WTC11 (cell line): Measurements from ENCODE around the gene PSMA7. TPM values are rescaled to one million over a fixed set of nuclear protein-coding genes. Genes with fewer than 3 reads are reported as not detected.

ENCODE experiments used
- ATAC-seq: fragments of 200-7000 bp; cut with Tn5 transposase; 2 replicates; pipeline ENCODE4 v1.10.0; 2021; ENCODE audit warnings: mild to moderate bottlenecking, moderate library complexity
- CTCF ChIA-PET: fragments of 300-600 bp; sonication (Branson Sonifier 250); formaldehyde crosslinking; loops from one replicate; lab custom pipeline; 2021; ENCODE audit warnings: antibody characterized with exemption; lab: Charles Lee
- POLR2A ChIA-PET: fragments of 350-600 bp; sonication (Branson Sonifier 250); formaldehyde crosslinking; loops from one replicate; lab custom pipeline; 2021; ENCODE audit warnings: antibody characterized with exemption; lab: Charles Lee
- DNase-seq: peaks from one replicate; pipeline ENCODE4 v3.0.0; 2021; ENCODE audit warnings: low spot score
- H3K27ac Mint-ChIP-seq: 2 replicates; pipeline ENCODE4 v1.8.0; 2021; ENCODE audit warnings: mixed read lengths
- H3K27me3 Mint-ChIP-seq: 2 replicates; pipeline ENCODE4 v1.8.0; 2021; ENCODE audit warnings: low read depth, mild to moderate bottlenecking, moderate library complexity, mixed read lengths
- H3K36me3 Mint-ChIP-seq: 2 replicates; pipeline ENCODE4 v1.8.0; 2021; ENCODE audit warnings: mixed read lengths
- H3K4me1 Mint-ChIP-seq: 2 replicates; pipeline ENCODE4 v1.8.0; 2022; ENCODE audit warnings: mixed read lengths
- H3K4me3 Mint-ChIP-seq: 2 replicates; pipeline ENCODE4 v1.8.0; 2021; ENCODE audit warnings: mild to moderate bottlenecking, moderate library complexity, mixed read lengths
- H3K9me3 Mint-ChIP-seq: 2 replicates; pipeline ENCODE4 v1.8.0; 2021; ENCODE audit warnings: mixed read lengths
- ARID4B ChIP-seq: sonication (generic); formaldehyde crosslinking; IDR thresholded peaks from 2 replicates; pipeline ENCODE4 v1.8.0; 2023; ENCODE audit warnings: missing genetic modification reagents, mild to moderate bottlenecking, borderline replicate concordance
- ATF1 ChIP-seq: sonication (generic); formaldehyde crosslinking; IDR thresholded peaks from 2 replicates; pipeline ENCODE4 v1.8.1; 2023; ENCODE audit warnings: mild to moderate bottlenecking, moderate library complexity, missing genetic modification reagents
- ATF2 ChIP-seq: sonication (generic); formaldehyde crosslinking; IDR thresholded peaks from 2 replicates; pipeline ENCODE4 v1.8.1; 2022; ENCODE audit warnings: low read depth, missing genetic modification reagents, borderline replicate concordance
- GABPB1 ChIP-seq: sonication (generic); formaldehyde crosslinking; IDR thresholded peaks from 2 replicates; pipeline ENCODE4 v1.8.1; 2023; ENCODE audit warnings: mild to moderate bottlenecking, missing genetic modification reagents
- GTF2I ChIP-seq: fragments of 250-450 bp; sonication (Bioruptor Pico); conservative IDR thresholded peaks from 2 replicates; pipeline ENCODE4 v1.4.0; 2021; ENCODE audit warnings: mild to moderate bottlenecking
- JUN ChIP-seq: sonication (generic); formaldehyde crosslinking; IDR thresholded peaks from 2 replicates; pipeline ENCODE4 v1.8.0; 2023; ENCODE audit warnings: mild to moderate bottlenecking, missing genetic modification reagents
- KAT7 ChIP-seq: sonication (generic); formaldehyde crosslinking; IDR thresholded peaks from 2 replicates; pipeline ENCODE4 v1.8.1; 2023; ENCODE audit warnings: missing genetic modification reagents, mild to moderate bottlenecking, borderline replicate concordance
- MXD4 ChIP-seq: fragments of 250-450 bp; sonication (Bioruptor Pico); IDR thresholded peaks from 2 replicates; pipeline ENCODE4 v1.8.0; 2021; ENCODE audit warnings: mild to moderate bottlenecking, moderate library complexity, borderline replicate concordance
- NFATC4 ChIP-seq: fragments of 250-450 bp; sonication (Bioruptor Pico); IDR thresholded peaks from 2 replicates; pipeline ENCODE4 v1.9.0; 2021; ENCODE audit warnings: mild to moderate bottlenecking
- NFYB ChIP-seq: sonication (generic); formaldehyde crosslinking; conservative IDR thresholded peaks from 2 replicates; pipeline ENCODE4 v1.8.0; 2022; ENCODE audit warnings: low read depth, missing genetic modification reagents
- NR1H2 ChIP-seq: sonication (generic); formaldehyde crosslinking; IDR thresholded peaks from 2 replicates; pipeline ENCODE4 v1.9.0; 2021; ENCODE audit warnings: mild to moderate bottlenecking, moderate library complexity, missing genetic modification reagents
- OVOL2 ChIP-seq: fragments of 250-450 bp; sonication (Bioruptor Pico); IDR thresholded peaks from 2 replicates; pipeline ENCODE4 v1.9.0; 2021; ENCODE audit warnings: mild to moderate bottlenecking, borderline replicate concordance
- SOX15 ChIP-seq: fragments of 250-450 bp; sonication (Bioruptor Pico); IDR thresholded peaks from 2 replicates; pipeline ENCODE4 v1.9.0; 2021; ENCODE audit warnings: mild to moderate bottlenecking
- SP1 ChIP-seq: sonication (generic); formaldehyde crosslinking; conservative IDR thresholded peaks from 2 replicates; pipeline ENCODE4 v1.8.1; 2022; ENCODE audit warnings: missing genetic modification reagents
- ZNF138 ChIP-seq: sonication (generic); formaldehyde crosslinking; conservative IDR thresholded peaks from 2 replicates; pipeline ENCODE4 v1.8.1; 2022; ENCODE audit warnings: mild to moderate bottlenecking, moderate library complexity, missing genetic modification reagents
- ZNF396 ChIP-seq: fragments of 250-450 bp; sonication (Bioruptor Pico); IDR thresholded peaks from 2 replicates; pipeline ENCODE4 v1.8.0; 2021; ENCODE audit warnings: mild to moderate bottlenecking, moderate library complexity, borderline replicate concordance
- total RNA-seq: library from RNA; stranded (reverse); gene quantifications from 3 replicates; pipeline ENCODE4 v1.2.3, GENCODE V29; 2021
- TF ChIP-seq, protein P1 (sequence below): fragments of 250-450 bp; sonication (Bioruptor Pico); IDR thresholded peaks from 2 replicates; pipeline ENCODE4 v1.9.0; 2021; ENCODE audit warnings: mild to moderate bottlenecking, borderline replicate concordance
- TF ChIP-seq, protein P2 (sequence below): sonication (generic); formaldehyde crosslinking; IDR thresholded peaks from 2 replicates; pipeline ENCODE4 v1.8.0; 2022; ENCODE audit warnings: mild to moderate bottlenecking, missing genetic modification reagents
- TF ChIP-seq, protein P3 (sequence below): sonication (generic); formaldehyde crosslinking; IDR thresholded peaks from 2 replicates; pipeline ENCODE4 v1.8.0; 2022; ENCODE audit warnings: mild to moderate bottlenecking, missing genetic modification reagents
- TF ChIP-seq, protein P4 (sequence below): sonication (generic); formaldehyde crosslinking; IDR thresholded peaks from 2 replicates; pipeline ENCODE4 v1.8.0; 2022; ENCODE audit warnings: mild to moderate bottlenecking, missing genetic modification reagents

PSMA7 gene
- total RNA-seq, 1 experiment from 2014 or later: 364 TPM

GRCh38 chr20:62138204-62138543, 5.0 kb downstream of the PSMA7 start (continued):
- TF ChIP-seq ZNF396 (CRISPR knock-in tag): no peak
- no peak for TF ChIP-seq KAT7 (CRISPR knock-in tag)
- no peak for TF ChIP-seq NFATC4
- TF ChIP-seq, protein P1, sequence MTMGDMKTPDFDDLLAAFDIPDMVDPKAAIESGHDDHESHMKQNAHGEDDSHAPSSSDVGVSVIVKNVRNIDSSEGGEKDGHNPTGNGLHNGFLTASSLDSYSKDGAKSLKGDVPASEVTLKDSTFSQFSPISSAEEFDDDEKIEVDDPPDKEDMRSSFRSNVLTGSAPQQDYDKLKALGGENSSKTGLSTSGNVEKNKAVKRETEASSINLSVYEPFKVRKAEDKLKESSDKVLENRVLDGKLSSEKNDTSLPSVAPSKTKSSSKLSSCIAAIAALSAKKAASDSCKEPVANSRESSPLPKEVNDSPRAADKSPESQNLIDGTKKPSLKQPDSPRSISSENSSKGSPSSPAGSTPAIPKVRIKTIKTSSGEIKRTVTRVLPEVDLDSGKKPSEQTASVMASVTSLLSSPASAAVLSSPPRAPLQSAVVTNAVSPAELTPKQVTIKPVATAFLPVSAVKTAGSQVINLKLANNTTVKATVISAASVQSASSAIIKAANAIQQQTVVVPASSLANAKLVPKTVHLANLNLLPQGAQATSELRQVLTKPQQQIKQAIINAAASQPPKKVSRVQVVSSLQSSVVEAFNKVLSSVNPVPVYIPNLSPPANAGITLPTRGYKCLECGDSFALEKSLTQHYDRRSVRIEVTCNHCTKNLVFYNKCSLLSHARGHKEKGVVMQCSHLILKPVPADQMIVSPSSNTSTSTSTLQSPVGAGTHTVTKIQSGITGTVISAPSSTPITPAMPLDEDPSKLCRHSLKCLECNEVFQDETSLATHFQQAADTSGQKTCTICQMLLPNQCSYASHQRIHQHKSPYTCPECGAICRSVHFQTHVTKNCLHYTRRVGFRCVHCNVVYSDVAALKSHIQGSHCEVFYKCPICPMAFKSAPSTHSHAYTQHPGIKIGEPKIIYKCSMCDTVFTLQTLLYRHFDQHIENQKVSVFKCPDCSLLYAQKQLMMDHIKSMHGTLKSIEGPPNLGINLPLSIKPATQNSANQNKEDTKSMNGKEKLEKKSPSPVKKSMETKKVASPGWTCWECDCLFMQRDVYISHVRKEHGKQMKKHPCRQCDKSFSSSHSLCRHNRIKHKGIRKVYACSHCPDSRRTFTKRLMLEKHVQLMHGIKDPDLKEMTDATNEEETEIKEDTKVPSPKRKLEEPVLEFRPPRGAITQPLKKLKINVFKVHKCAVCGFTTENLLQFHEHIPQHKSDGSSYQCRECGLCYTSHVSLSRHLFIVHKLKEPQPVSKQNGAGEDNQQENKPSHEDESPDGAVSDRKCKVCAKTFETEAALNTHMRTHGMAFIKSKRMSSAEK (CRISPR knock-in tag): no peak
- TF ChIP-seq SOX15 (CRISPR knock-in tag): no peak
- no peak for TF ChIP-seq GTF2I (CRISPR knock-in tag)
- TF ChIP-seq SP1 (CRISPR knock-in tag): no peak
- no peak for TF ChIP-seq JUN (CRISPR knock-in tag)
- TF ChIP-seq, protein P2, sequence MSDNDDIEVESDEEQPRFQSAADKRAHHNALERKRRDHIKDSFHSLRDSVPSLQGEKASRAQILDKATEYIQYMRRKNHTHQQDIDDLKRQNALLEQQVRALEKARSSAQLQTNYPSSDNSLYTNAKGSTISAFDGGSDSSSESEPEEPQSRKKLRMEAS (CRISPR knock-in tag): no peak

GRCh38 chr20:62137478-62138203, 5.6 kb downstream of the PSMA7 start:
- H3K4me1 Mint-ChIP-seq: peaks cover 13% of the 10 kb centered on the region
- peak overlapping the region; percentile 85; the same call in 1 of the 2 replicates for H3K27ac Mint-ChIP-seq
- no peak overlapping the region for H3K4me3 Mint-ChIP-seq
- no peak for DNase-seq
- H3K27me3 Mint-ChIP-seq: no peaks in the 10 kb centered on the region
- ChIA-PET POLR2A (no interaction called here), CTCF (interaction anchor here (0.8 kb wide), 1 partner anchor 12 kb away, joined by 3 read pairs; no protein-coding TSS in a partner anchor)
- ATAC-seq: no peak
- TF ChIP-seq, protein P3, sequence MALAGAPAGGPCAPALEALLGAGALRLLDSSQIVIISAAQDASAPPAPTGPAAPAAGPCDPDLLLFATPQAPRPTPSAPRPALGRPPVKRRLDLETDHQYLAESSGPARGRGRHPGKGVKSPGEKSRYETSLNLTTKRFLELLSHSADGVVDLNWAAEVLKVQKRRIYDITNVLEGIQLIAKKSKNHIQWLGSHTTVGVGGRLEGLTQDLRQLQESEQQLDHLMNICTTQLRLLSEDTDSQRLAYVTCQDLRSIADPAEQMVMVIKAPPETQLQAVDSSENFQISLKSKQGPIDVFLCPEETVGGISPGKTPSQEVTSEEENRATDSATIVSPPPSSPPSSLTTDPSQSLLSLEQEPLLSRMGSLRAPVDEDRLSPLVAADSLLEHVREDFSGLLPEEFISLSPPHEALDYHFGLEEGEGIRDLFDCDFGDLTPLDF (CRISPR knock-in tag): no peak
- TF ChIP-seq ATF1 (CRISPR knock-in tag) (no peak), ATF2 (no peak), ZNF138 (CRISPR knock-in tag) (no peak), GABPB1 (CRISPR knock-in tag) (no peak)
- H3K9me3 Mint-ChIP-seq: no peaks in the 10 kb centered on the region
- H3K36me3 Mint-ChIP-seq: peaks cover 70% of the 10 kb centered on the region

DNA sequence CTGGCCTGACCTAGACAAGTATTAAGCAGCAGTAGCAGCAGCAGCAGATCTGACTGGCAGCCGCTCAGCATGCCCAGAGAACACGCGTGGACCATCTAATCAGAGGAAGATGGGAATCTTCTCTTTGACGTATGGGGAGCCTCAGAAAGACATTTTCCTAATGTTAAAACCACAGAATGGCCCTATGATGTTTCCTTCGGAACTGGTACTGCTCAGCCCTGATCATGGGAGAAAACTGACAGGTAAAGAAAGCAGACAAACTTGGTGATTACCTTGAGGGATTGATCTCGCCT, 6.2 kb downstream of the PSMA7 start:
- DNase-seq (no peak), ATAC-seq (no peak)
- peaks cover 76% of the 10 kb centered on the region for H3K36me3 Mint-ChIP-seq
- no peak overlapping the region for H3K4me3 Mint-ChIP-seq
- ChIA-PET POLR2A (no interaction called here), CTCF (interaction anchor here (0.6 to 2.4 kb wide), 3 partner anchors 22 to 141 kb away, joined by 3 to 21 read pairs (median 4); no protein-coding TSS in a partner anchor)
- peaks cover 9% of the 10 kb centered on the region for H3K4me1 Mint-ChIP-seq
- H3K27ac Mint-ChIP-seq: peak overlapping the region; percentile 77
- H3K9me3 Mint-ChIP-seq: no peaks in the 10 kb centered on the region
- H3K27me3 Mint-ChIP-seq: no peaks in the 10 kb centered on the region
- TF ChIP-seq NR1H2: no peak
- no peak for TF ChIP-seq ARID4B (CRISPR knock-in tag)
- no peak for TF ChIP-seq JUN (CRISPR knock-in tag)
- no peak for TF ChIP-seq OVOL2 (CRISPR knock-in tag)
- TF ChIP-seq ZNF138 (CRISPR knock-in tag): no peak
- TF ChIP-seq, protein P4, sequence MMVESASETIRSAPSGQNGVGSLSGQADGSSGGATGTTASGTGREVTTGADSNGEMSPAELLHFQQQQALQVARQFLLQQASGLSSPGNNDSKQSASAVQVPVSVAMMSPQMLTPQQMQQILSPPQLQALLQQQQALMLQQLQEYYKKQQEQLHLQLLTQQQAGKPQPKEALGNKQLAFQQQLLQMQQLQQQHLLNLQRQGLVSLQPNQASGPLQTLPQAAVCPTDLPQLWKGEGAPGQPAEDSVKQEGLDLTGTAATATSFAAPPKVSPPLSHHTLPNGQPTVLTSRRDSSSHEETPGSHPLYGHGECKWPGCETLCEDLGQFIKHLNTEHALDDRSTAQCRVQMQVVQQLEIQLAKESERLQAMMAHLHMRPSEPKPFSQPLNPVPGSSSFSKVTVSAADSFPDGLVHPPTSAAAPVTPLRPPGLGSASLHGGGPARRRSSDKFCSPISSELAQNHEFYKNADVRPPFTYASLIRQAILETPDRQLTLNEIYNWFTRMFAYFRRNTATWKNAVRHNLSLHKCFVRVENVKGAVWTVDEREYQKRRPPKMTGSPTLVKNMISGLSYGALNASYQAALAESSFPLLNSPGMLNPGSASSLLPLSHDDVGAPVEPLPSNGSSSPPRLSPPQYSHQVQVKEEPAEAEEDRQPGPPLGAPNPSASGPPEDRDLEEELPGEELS (CRISPR knock-in tag): no peak
- no peak for TF ChIP-seq NFYB (CRISPR knock-in tag)
- TF ChIP-seq MXD4: no peak
